HG03457 (cell line): ENCODE results near the gene PHETA1.
"Not testable (repeated sequence)": the region's sequence is repeated elsewhere in the genome, so short reads cannot be mapped to it uniquely, and the experiment has no call there.

ENCODE experiments used
- ATAC-seq: cut with Tn5 transposase; IDR thresholded peaks from one replicate; pipeline ENCODE4 v1.9.1; 2021; ENCODE audit warnings: moderate number of reproducible peaks; ENCODE audit not compliant: unreplicated experiment

PHETA1 gene

GRCh38 chr12:111351026-111351425 is 17.9 kb downstream of the PHETA1 start:
- ATAC-seq, result no peak

GRCh38 chr12:111349748-111350520 is 19.0 kb downstream of the PHETA1 start:
- ATAC-seq, result no peak

GRCh38 chr12:111349101-111349747 is 19.7 kb downstream of the PHETA1 start:
- no peak for ATAC-seq

GRCh38 chr12:111347891-111348644 is 20.8 kb downstream of the PHETA1 start:
- ATAC-seq, result no peak

- no peak for ATAC-seq
Measured at GRCh38 chr12:111344254-111344875, 24.5 kb downstream of the PHETA1 start.

- no peak for ATAC-seq
Measured at GRCh38 chr12:111343181-111343580, 25.7 kb downstream of the PHETA1 start.

- ATAC-seq, result no peak
Measured at GRCh38 chr12:111342376-111342775, 26.5 kb downstream of the PHETA1 start.

GRCh38 chr12:111341426-111342065 is 27.3 kb downstream of the PHETA1 start:
- no peak for ATAC-seq

- not testable (repeated sequence) for ATAC-seq
Measured at GRCh38 chr12:111340680-111341079, 28.2 kb downstream of the PHETA1 start.

- ATAC-seq, result no peak
Measured at GRCh38 chr12:111340231-111340630, 28.7 kb downstream of the PHETA1 start.

- ATAC-seq, result no peak
Measured at GRCh38 chr12:111339321-111339938, 29.5 kb downstream of the PHETA1 start.

- no peak for ATAC-seq
Measured at GRCh38 chr12:111338096-111338495, 30.8 kb downstream of the PHETA1 start.

GRCh38 chr12:111337371-111337770 is 31.5 kb downstream of the PHETA1 start:
- ATAC-seq, result no peak

GRCh38 chr12:111336411-111336810 is 32.5 kb downstream of the PHETA1 start:
- ATAC-seq, result not testable (repeated sequence)

- no peak for ATAC-seq
Measured at GRCh38 chr12:111335811-111336210, 33.1 kb downstream of the PHETA1 start.

GRCh38 chr12:111335301-111335700 is 33.6 kb downstream of the PHETA1 start:
- ATAC-seq, result not testable (repeated sequence)

GRCh38 chr12:111334393-111334915 is 34.4 kb downstream of the PHETA1 start:
- ATAC-seq, result no peak

- no peak for ATAC-seq
Measured at GRCh38 chr12:111330800-111331752, 37.8 kb downstream of the PHETA1 start.

- no peak for ATAC-seq
Measured at GRCh38 chr12:111328138-111328537, 40.8 kb downstream of the PHETA1 start.
